Stromal cell of bone marrow (primary cell): ENCODE measurements around the gene COX6B1.
"Not testable (repeated sequence)": the region's sequence is repeated elsewhere in the genome, so short reads cannot be mapped to it uniquely, and the experiment has no call there.

Source experiments
- DNase-seq: peaks from one replicate; pipeline ENCODE4 v3.0.0-alpha.2; 2012; ENCODE audit warnings: low read depth

Gene COX6B1

DNA sequence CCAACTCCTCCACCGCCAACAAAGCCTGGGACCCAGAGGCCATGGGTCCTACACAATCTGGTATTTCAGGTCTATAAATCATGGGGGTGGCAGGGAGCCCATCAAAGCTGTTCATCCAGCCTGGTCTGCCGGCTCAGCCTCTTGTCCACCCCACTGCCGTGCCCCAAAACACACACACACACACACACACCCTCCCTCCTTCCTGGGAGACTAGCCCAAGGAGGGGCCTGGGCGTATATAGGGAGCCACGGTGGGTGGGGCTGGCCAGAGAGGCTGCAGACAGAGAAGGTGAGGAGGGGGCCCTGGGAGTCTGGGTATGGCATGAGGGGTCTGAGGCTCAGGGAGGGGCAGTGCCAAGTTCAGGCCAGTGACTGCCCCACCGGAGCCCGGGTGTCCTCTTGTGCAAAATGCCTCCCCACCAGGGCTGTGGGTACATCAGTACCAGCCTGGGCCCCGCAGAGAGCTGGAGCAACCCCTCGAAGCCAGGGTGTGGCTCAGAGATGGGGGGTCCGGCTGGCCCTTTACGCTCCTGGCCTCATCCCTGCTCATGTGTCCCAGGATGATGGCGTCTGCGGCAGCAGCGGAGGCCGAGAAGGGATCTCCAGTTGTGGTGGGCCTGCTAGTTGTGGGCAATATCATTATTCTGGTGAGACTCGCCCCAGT, 18.3 kb downstream of the COX6B1 start, which contains the start of gene UPK1A:
TSS of gene UPK1A (plus strand) at position 267 of the 663 bp plus-strand sequence. CDS start at position 563, 296 bp downstream.
- DNase-seq, result no peak

DNA sequence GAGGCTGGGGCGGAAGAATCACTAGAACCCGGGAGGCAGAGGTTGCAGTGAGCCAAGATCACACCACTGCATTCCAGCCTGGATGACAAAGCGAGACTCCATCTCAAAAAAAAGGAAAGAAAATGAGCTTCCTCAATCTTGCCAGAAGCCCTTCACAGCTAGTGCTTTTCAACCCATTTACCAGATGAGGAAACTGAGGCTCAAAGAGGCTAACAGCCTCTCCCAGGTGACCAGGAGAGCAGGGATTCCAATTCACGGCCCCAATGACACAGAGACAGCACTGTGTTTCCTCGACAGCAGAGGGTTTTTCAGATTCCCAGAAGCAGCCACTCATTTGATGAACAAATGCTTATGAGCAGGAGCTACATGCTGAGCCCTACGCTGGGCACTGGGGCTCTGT, 21.4 kb downstream of the COX6B1 start:
- DNase-seq, result no peak

GRCh38 chr19:35669974-35670373, 21.9 kb downstream of the COX6B1 start:
- no peak for DNase-seq

DNA sequence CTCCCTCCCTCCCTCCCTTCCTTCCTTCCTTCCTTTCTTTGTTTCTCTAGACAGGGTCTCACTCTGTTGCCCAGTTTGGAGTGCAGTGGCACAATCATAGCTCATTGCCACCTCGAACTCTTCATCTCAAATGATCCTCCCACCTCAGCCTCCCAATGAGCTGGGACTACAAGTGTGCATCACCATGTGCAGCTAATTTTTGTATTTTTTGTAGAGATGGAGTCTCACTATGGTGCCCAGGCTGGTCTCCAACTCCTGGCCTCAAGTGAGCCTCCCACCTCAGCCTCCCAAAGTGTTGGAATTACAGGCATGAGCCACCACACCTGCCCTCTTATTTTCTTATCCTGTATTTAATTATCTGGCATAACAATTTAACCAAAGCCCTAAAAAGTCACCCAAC, 22.6 kb downstream of the COX6B1 start:
- DNase-seq, result no peak

DNA sequence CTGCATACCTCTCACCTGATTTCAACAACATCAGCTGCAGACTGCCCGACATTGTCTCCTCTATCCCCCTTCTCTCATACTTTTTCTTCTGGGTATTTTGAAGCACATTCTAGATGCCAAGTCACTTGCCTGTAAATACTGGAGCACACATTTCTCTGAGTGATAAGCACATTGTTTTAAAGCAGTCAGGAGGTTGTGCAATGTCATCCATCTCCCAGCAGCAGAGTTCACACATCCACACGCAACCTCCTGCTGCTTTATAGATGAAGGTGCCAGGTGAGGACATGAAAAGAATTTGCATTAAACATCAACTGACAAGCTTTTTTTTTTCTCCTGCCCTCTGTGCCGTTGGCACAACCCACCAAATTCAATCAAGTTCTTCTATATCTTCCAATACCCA, 23.7 kb downstream of the COX6B1 start:
- no peak for DNase-seq

GRCh38 chr19:35673121-35673804, 25.1 kb downstream of the COX6B1 start:
- DNase-seq, result peak; percentile 29

DNA sequence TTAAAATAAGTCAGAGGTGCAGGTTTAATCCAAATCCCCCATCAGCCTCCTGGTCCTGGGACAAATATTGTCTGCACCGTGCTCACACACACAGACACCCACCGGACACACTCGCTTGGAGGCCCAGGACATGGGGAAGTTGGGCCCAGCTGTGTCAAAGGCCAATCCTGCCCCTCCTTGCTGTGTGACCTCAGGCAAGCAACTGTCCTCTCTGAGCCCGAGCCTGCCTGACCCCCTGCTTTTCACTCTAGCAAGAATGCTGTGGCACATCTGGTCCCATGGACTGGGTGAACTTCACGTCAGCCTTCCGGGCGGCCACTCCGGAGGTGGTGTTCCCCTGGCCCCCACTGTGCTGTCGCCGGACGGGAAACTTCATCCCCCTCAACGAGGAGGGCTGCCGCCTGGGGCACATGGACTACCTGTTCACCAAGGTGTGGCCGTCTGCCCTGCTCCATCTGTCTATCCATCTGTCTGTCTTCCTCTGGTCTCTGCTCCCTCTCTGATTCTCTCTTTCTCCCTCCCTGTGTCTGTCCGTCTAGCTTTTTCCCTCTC, 27.5 kb downstream of the COX6B1 start:
- DNase-seq, result no peak

GRCh38 chr19:35689836-35690235, 41.7 kb downstream of the COX6B1 start:
- DNase-seq, result no peak

- DNase-seq, result not testable (repeated sequence)
Measured at GRCh38 chr19:35691106-35691505, 43.0 kb downstream of the COX6B1 start.

DNA sequence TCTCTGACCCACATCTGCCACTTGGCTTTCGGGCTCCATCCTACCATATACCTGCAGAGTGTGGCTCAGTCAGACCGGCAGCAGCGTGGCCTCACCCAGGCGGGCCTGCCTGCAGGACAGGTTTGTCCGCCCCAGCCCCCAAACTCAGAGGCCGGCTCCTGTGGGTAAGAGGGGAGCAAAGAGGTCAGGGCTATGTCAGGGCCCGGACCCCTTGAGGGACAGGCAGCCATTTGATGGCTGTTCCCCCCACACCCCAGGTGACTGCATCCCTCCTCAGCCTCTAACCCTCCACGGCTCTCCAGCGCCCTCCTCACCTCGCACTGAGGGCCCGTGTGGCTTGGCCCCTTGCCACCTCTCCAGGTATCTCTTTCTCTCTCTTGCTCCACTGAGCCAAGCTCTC, 43.9 kb downstream of the COX6B1 start:
- DNase-seq, result no peak

DNA sequence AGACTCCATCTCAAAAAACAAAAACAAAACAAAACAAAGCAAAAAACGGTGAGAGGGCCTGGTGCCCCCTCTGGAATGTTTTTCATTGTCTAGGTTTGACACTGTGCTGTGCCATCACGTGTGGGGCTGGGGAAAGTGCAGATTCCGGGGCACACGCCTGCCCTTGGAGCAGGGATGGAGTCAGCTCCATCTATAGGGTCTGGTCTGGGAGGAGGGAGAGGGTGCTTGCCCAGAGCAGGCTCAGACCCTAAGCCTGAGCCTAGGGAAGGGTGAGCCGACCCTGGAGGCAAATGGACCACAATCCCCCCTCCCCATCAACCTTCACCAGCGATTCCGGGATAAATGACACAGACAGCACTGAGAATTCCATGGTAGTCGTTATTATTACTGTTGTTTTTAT, 45.3 kb downstream of the COX6B1 start:
- no peak for DNase-seq

DNA sequence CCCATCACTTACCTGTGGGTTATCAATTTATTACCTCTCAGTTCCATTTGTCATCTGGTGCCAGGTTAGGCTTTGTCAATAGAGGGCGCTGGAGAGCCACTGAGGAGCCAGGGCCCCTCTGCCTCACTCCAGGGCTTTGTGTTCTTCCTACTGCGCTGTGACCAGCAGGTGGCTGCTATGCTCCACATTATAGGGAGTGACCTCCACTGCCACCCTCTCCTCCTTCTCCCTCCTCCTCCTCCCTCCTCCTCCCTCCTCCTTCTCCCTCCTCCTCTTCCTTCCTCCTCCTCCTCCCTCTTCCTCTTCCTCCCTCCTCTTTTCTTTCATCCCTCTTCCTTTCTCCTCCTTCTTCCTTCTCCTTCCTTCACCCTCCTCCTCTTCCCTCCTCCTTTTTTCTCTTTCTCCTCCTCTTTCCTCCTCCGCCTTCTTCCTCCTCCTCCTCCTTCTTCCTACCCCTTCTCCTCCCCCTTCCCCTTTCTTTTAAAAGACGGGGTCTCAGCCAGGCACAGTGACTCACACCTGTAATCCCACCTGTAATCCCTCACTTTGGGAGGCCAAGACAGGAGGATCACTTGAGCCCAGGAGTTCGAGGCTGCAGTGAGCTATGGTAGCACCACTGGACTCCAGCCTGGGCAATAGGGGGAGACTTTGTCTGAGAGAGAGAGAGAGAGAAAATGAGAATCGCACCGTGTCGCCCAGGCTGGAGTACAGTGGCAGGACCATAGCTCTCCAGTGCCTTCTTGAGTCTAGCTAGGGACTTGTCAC, 45.9 kb downstream of the COX6B1 start:
- peak; percentile 76 for DNase-seq

GRCh38 chr19:35695895-35696422, 47.8 kb downstream of the COX6B1 start:
- DNase-seq, result no peak

GRCh38 chr19:35696835-35697234, 48.7 kb downstream of the COX6B1 start:
- no peak for DNase-seq

- peak; percentile 98 for DNase-seq
Measured at GRCh38 chr19:35702223-35703012, 54.3 kb downstream of the COX6B1 start.

GRCh38 chr19:35703343-35703742, 55.2 kb downstream of the COX6B1 start:
- no peak for DNase-seq

DNA sequence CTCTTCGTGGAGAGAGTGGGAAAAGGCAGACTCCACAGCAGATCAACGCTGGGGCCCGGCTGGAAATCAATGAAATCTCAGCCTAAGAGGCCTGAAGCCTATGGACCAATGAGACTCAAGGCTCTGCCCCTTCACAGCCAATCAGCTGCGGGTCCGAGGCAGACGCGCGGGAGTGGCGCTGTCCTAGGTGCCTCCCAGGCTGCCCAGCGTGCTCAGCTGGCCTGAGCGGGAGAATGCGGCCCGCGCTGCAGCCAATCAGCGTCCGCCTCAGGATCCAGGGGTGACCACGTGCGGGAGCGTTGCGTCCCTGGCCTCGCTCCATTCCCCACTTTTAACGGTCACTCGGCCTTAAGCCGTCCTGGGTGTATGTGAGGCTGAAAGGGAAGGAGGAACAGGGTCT, 56.1 kb downstream of the COX6B1 start, which contains the start of gene ZBTB32:
TSS of gene ZBTB32 (plus strand) at position 341 of the 400 bp plus-strand sequence. CDS start 10,069 bp downstream, outside the sequence.
- peak; percentile 27 for DNase-seq
